Retinal pigment epithelial cell (primary cell): ENCODE results near the gene TBX19.

ENCODE experiments used
- DNase-seq: peaks from one replicate; pipeline ENCODE4 v3.0.0-alpha.2; 2010; ENCODE audit warnings: low read depth
- H3K4me3 ChIP-seq: 2 replicates; pipeline ENCODE4 v1.5.1; 2011; ENCODE audit warnings: mild to moderate bottlenecking, low read length, control low read depth, moderate library complexity
- CTCF ChIP-seq: conservative IDR thresholded peaks from 2 replicates; pipeline ENCODE4 v1.5.1; 2011; ENCODE audit warnings: low read depth, low read length, control low read depth, inconsistent platforms

TBX19 gene

DNA sequence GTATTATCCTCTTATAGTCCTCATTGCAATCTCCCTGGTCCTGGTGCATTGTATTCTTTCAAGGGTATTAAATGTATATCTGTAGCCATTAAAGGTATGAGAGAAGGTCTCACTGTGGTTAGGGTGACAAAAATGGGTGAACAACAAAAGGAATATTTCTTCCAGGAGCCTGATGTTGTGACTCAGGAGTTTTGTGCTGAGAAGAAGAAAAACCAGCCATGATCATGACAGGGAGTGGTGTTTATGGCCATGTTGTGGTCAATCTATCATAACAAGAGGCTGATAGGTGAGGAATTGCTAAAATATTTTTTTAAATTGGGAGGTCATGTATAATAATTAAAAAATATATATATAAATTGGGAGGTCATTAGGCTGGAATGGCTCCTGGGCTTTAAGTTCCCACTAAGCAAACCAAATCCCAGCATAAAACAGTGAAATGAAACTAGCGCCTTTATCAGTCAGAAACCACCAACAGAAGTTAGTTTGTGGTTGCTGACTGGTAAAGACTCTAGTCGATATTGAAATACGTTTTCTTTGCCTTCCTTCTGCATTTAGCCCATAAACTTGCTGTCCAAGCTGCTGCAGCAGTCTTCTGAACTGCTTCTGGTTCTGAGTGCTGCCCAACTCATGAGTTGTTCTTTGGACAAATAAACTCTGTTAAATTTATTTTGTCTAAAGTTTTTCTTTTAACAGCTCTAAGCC, 60.3 kb downstream of the TBX19 start:
- H3K4me3 ChIP-seq = no peak overlapping the region
- no peak for DNase-seq
- TF ChIP-seq CTCF = no peak

DNA sequence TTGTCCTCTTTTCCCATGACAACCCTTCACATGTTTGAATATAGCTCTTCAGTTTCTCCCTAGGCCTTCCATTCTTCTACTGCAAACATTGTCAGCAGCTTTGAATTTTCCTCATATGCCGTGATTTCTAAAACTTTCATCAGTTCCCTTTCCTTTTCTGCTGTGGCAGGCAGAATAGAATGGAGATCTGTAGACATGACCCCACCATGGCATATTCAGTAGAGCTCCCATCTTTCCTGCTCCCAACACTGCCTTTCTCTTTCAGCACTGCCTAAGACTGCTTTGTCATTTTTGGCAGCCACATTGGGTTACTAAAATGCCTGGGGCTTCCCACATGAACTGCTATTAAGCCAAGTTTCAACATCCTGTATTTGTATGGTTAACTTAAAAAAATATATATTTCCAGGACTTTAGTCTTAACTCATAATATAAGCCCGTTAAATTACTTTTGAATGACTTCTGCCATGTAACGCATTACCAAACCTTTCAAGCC, 60.9 kb downstream of the TBX19 start:
- no peak for TF ChIP-seq CTCF
- no peak overlapping the region for H3K4me3 ChIP-seq
- no peak for DNase-seq

- no peak overlapping the region for H3K4me3 ChIP-seq
- DNase-seq = peak; percentile 35
- peak; percentile 72 for TF ChIP-seq CTCF
These were observed 62.0 kb downstream of the TBX19 start for GRCh38 chr1:168342572-168343280.

- DNase-seq = no peak
- H3K4me3 ChIP-seq = no peak overlapping the region
- TF ChIP-seq CTCF = peak; percentile 23
These were observed 62.9 kb downstream of the TBX19 start for GRCh38 chr1:168343566-168343965.

GRCh38 chr1:168344517-168344916, 63.8 kb downstream of the TBX19 start:
- DNase-seq = no peak
- H3K4me3 ChIP-seq = no peak overlapping the region
- TF ChIP-seq CTCF = no peak

- TF ChIP-seq CTCF = no peak
- no peak for DNase-seq
- H3K4me3 ChIP-seq = no peak overlapping the region
These were observed 65.3 kb downstream of the TBX19 start for GRCh38 chr1:168345939-168346338.

DNA sequence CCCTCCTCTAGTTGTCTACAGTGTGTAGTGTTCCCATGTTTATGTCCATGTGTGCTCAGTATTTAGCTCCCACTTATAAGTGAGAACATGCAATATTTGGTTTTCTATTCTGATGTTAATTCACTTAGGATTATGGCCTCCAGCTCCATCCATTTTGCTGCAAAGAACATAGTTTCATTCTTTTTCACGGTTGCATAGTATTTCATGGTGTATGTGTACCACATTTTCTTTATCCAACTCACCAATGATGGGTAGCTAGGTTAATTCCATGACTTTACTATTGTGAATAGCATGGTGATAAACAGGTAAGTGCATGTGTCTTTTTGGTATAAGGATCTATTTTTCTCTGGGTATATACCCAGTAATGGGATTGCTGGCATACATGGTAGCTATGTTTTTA, 67.0 kb downstream of the TBX19 start:
- TF ChIP-seq CTCF = no peak
- no peak for DNase-seq
- H3K4me3 ChIP-seq = no peak overlapping the region
